IgD-negative memory B cell (primary cell): ENCODE data around the gene AURKAIP1. TPM values are rescaled to one million over a fixed set of nuclear protein-coding genes. Genes with fewer than 3 reads are reported as not detected.
"Not testable (repeated sequence)": the region's sequence is repeated elsewhere in the genome, so short reads cannot be mapped to it uniquely, and the experiment has no call there.

ENCODE experiments used
- H3K27ac Mint-ChIP-seq, 3 donors: one replicate each; pipeline ENCODE4 v1.8.0; 2020 to 2022; ENCODE audit warnings: mild to moderate bottlenecking in 3 of 3, mixed read lengths in 3 of 3, moderate library complexity in 1 of 3
- H3K27me3 Mint-ChIP-seq: one replicate; pipeline ENCODE4 v1.8.0; 2021; ENCODE audit warnings: mixed read lengths
- H3K36me3 Mint-ChIP-seq: one replicate; pipeline ENCODE4 v1.8.0; 2020; ENCODE audit warnings: mild to moderate bottlenecking, mixed read lengths
- H3K4me1 Mint-ChIP-seq, 3 donors: one replicate each; pipeline ENCODE4 v1.8.0; 2020 to 2022; ENCODE audit warnings: mixed read lengths in 3 of 3, mild to moderate bottlenecking in 1 of 3
- H3K4me3 Mint-ChIP-seq, 4 donors: one replicate each; pipeline ENCODE4 v1.8.0; 2020 to 2022; ENCODE audit warnings: mild to moderate bottlenecking in 4 of 4, mixed read lengths in 4 of 4, moderate library complexity in 3 of 4
- H3K9me3 Mint-ChIP-seq, 3 donors: one replicate each; pipeline ENCODE4 v1.8.0; 2020 to 2021; ENCODE audit warnings: mixed read lengths in 3 of 3, mild to moderate bottlenecking in 1 of 3
- polyA plus RNA-seq: library from polyadenylated mRNA; unstranded; fragments of 300-500 nt; fragmentation: Illumina TruSeq; gene quantifications from one replicate; pipeline ENCODE4 v1.2.3, GENCODE V29; 2021

AURKAIP1 gene
- 177 TPM for polyA plus RNA-seq

- peak within 1 kb of the TSS; percentile 91 to 96 (median 96) for H3K27ac Mint-ChIP-seq
- no peaks in the 10 kb centered on the region for H3K36me3 Mint-ChIP-seq
- H3K9me3 Mint-ChIP-seq: no peaks in the 10 kb centered on the region
- H3K4me1 Mint-ChIP-seq: peaks cover 5 to 8% (median 5%) of the 10 kb centered on the region in 3 donors
- H3K27me3 Mint-ChIP-seq: no peaks in the 10 kb centered on the region
- peak within 1 kb of the TSS; percentile 85 to 93 (median 90) for H3K4me3 Mint-ChIP-seq
These were observed at the start of gene AURKAIP1 for GRCh38 chr1:1374929-1375662. TSS of gene AURKAIP1 (minus strand) at chr1:1375207. CDS start at chr1:1374756, 451 bp downstream.

GRCh38 chr1:1424707-1425106 is 49.7 kb upstream of the AURKAIP1 start:
- Mint-ChIP-seq H3K9me3 (no peaks in the 10 kb centered on the region), H3K4me3 (no peak overlapping the region), H3K27me3 (peaks cover 29% of the 10 kb centered on the region), H3K27ac (peak overlapping the region in 1 of 3 donors; percentile 73), H3K36me3 (no peaks in the 10 kb centered on the region), H3K4me1 (peaks cover 1 to 4% (median 2%) of the 10 kb centered on the region in 3 donors)

GRCh38 chr1:1423245-1423597 is 48.2 kb upstream of the AURKAIP1 start:
- Mint-ChIP-seq H3K27me3 (peaks cover 23% of the 10 kb centered on the region), H3K4me3 (no peak overlapping the region), H3K27ac (peak overlapping the region in 1 of 3 donors; percentile 39), H3K9me3 (no peaks in the 10 kb centered on the region), H3K4me1 (peaks cover 2 to 4% (median 3%) of the 10 kb centered on the region in 3 donors), H3K36me3 (peaks cover 1% of the 10 kb centered on the region)

GRCh38 chr1:1422465-1423244 is 47.6 kb upstream of the AURKAIP1 start:
- H3K36me3 Mint-ChIP-seq: peaks cover 1% of the 10 kb centered on the region
- H3K9me3 Mint-ChIP-seq: no peaks in the 10 kb centered on the region
- peak overlapping the region in 1 of 3 donors; percentile 39 for H3K27ac Mint-ChIP-seq
- H3K4me3 Mint-ChIP-seq: no peak overlapping the region
- H3K27me3 Mint-ChIP-seq: peaks cover 23% of the 10 kb centered on the region
- peaks cover 3 to 4% (median 4%) of the 10 kb centered on the region in 3 donors for H3K4me1 Mint-ChIP-seq

- peaks cover 1% of the 10 kb centered on the region for H3K36me3 Mint-ChIP-seq
- no peaks in the 10 kb centered on the region for H3K9me3 Mint-ChIP-seq
- no peak overlapping the region for H3K27ac Mint-ChIP-seq
- peaks cover 3 to 4% (median 4%) of the 10 kb centered on the region in 3 donors for H3K4me1 Mint-ChIP-seq
- peaks cover 23% of the 10 kb centered on the region for H3K27me3 Mint-ChIP-seq
- H3K4me3 Mint-ChIP-seq: no peak overlapping the region
These were observed 47.0 kb upstream of the AURKAIP1 start for GRCh38 chr1:1421907-1422464.

- H3K27ac Mint-ChIP-seq: no peak within 1 kb of the TSS
- peaks cover 3 to 4% (median 4%) of the 10 kb centered on the region in 3 donors for H3K4me1 Mint-ChIP-seq
- peaks cover 21% of the 10 kb centered on the region for H3K27me3 Mint-ChIP-seq
- H3K36me3 Mint-ChIP-seq: peaks cover 1% of the 10 kb centered on the region
- no peaks in the 10 kb centered on the region for H3K9me3 Mint-ChIP-seq
- H3K4me3 Mint-ChIP-seq: peak within 1 kb of the TSS in 2 of 4 donors; percentile 5 to 37
These were observed 46.3 kb upstream of the AURKAIP1 start, which contains the start of gene ANKRD65 for GRCh38 chr1:1421147-1421906. TSS of gene ANKRD65 (minus strand) at chr1:1421276. CDS start at chr1:1421005, 271 bp downstream.

- Mint-ChIP-seq H3K36me3 (peaks cover 1% of the 10 kb centered on the region), H3K27me3 (peaks cover 19% of the 10 kb centered on the region), H3K27ac (no peak overlapping the region), H3K9me3 (no peaks in the 10 kb centered on the region), H3K4me3 (peak overlapping the region in 1 of 4 donors; percentile 5), H3K4me1 (peaks cover 3 to 4% (median 4%) of the 10 kb centered on the region in 3 donors)
These were observed 45.7 kb upstream of the AURKAIP1 start for GRCh38 chr1:1420654-1421141.

GRCh38 chr1:1419813-1420653 is 45.0 kb upstream of the AURKAIP1 start:
- H3K4me1 Mint-ChIP-seq: peaks cover 3 to 4% (median 4%) of the 10 kb centered on the region in 3 donors
- H3K27ac Mint-ChIP-seq: no peak overlapping the region
- H3K4me3 Mint-ChIP-seq: no peak overlapping the region
- no peaks in the 10 kb centered on the region for H3K9me3 Mint-ChIP-seq
- peaks cover 18% of the 10 kb centered on the region for H3K27me3 Mint-ChIP-seq
- peaks cover 1% of the 10 kb centered on the region for H3K36me3 Mint-ChIP-seq

GRCh38 chr1:1419363-1419812 is 44.4 kb upstream of the AURKAIP1 start:
- Mint-ChIP-seq H3K9me3 (no peaks in the 10 kb centered on the region), H3K36me3 (peaks cover 1% of the 10 kb centered on the region), H3K4me3 (no peak overlapping the region), H3K4me1 (peaks cover 3 to 4% (median 4%) of the 10 kb centered on the region in 3 donors), H3K27me3 (peaks cover 16% of the 10 kb centered on the region), H3K27ac (no peak overlapping the region)

GRCh38 chr1:1418464-1419362 is 43.7 kb upstream of the AURKAIP1 start:
- Mint-ChIP-seq H3K36me3 (peaks cover 1% of the 10 kb centered on the region), H3K9me3 (no peaks in the 10 kb centered on the region), H3K27ac (peak overlapping the region in 1 of 3 donors; percentile 75), H3K27me3 (peaks cover 14% of the 10 kb centered on the region), H3K4me3 (peak overlapping the region in 2 of 4 donors; percentile 32 to 60), H3K4me1 (peaks cover 3 to 4% (median 4%) of the 10 kb centered on the region in 3 donors)

GRCh38 chr1:1417825-1418463 is 42.9 kb upstream of the AURKAIP1 start:
- not testable (repeated sequence) for H3K27me3 Mint-ChIP-seq, H3K36me3 Mint-ChIP-seq, H3K9me3 Mint-ChIP-seq, H3K27ac Mint-ChIP-seq, H3K4me1 Mint-ChIP-seq
- H3K4me3 Mint-ChIP-seq: peak overlapping the region in 1 of 4 donors; percentile 60

- not testable (repeated sequence) for H3K9me3 Mint-ChIP-seq, H3K36me3 Mint-ChIP-seq, H3K27me3 Mint-ChIP-seq, H3K4me1 Mint-ChIP-seq, H3K4me3 Mint-ChIP-seq, H3K27ac Mint-ChIP-seq
These were observed 42.4 kb upstream of the AURKAIP1 start for GRCh38 chr1:1417396-1417795.
